NB4 (cell line): ENCODE data around the gene CGNL1.

Experiments
- CTCF ChIP-seq: IDR thresholded peaks from one replicate; pipeline ENCODE4 v1.5.1; 2012; ENCODE audit warnings: low read depth, low read length
- MAX ChIP-seq: IDR thresholded peaks from 2 replicates; pipeline ENCODE4 v1.6.1; 2011; ENCODE audit warnings: low read depth, low read length
- POLR2A ChIP-seq: IDR thresholded peaks from 2 replicates; pipeline ENCODE4 v1.6.1; 2011; ENCODE audit warnings: mild to moderate bottlenecking; ENCODE audit not compliant: insufficient read length; ENCODE audit errors: extremely low read depth

GRCh38 chr15:57597431-57597830, 221.1 kb downstream of the CGNL1 start:
- TF ChIP-seq POLR2A (no peak), CTCF (no peak), MAX (no peak)
